Measurements from ENCODE around the gene TMEM233. TPM values are rescaled to one million over a fixed set of nuclear protein-coding genes. Genes with fewer than 3 reads are reported as not detected.

Gene TMEM233
- total and polyA plus RNA-seq, 2 experiments from 2014 or later = not detected

DNA sequence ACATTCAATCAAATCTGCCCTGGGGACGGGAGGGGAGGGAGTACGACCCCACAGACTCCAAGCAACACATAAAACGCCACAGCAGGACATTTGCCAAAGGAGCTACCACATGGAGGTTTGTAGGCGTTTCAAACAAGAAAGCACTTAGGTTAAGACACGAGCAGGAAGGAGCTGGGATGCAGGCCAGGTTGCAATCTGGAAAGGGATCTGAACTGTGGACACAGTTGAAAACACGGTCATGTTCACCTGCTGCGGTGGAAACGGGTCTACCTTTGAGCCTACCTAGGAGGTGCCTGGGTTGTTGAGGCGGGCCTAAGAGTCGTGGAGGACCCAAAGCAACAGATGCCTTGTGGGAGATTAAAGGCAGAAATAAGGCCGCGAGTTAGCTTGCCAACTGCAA, 92.8 kb downstream of the TMEM233 start:
- H3K4me1 ChIP-seq (ENCODE audit: insufficient read depth) = peaks cover 39% of the 10 kb centered on the region
- no peak overlapping the region for H3K4me2 ChIP-seq
- no peak for DNase-seq (ENCODE audit: low spot score)

DNA sequence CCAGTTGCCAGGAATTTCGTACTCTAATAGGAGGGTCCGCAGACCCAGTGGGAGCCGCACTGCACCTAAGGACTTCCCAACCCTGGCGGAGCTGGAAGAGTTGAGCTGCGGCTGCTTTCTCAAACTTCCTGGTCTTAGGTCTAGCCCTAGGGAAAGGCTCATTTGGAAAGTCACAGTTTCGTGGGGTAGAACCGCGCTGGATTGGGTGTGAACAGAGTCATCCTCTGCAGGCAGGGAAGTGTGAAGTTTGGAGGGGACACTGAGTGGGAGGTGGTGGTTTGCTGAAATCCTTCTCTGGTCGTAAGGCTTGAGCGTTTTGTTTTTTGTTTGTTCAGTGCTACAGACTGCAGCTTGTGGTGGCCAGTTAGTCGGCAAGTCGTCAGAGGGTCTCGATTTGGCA, 93.2 kb downstream of the TMEM233 start:
- peaks cover 42% of the 10 kb centered on the region for H3K4me1 ChIP-seq (ENCODE audit: insufficient read depth)
- H3K9me3 ChIP-seq (ENCODE audit: low read depth) = no peaks in the 10 kb centered on the region
- no peaks in the 10 kb centered on the region for H3K79me2 ChIP-seq
- no peaks in the 10 kb centered on the region for H3K9me2 ChIP-seq (replicated peaks; ENCODE audit: insufficient read depth)
- no peaks in the 10 kb centered on the region for H3K27me3 ChIP-seq
- 94% methylated on average over 13 of the region's 13 CpGs for WGBS (ENCODE audit: low lambda C conversion rate, missing lambda C conversion rate)
- no peak overlapping the region for H3K4me3 ChIP-seq
- H4K20me1 ChIP-seq (ENCODE audit: insufficient read depth, poor library complexity, severe bottlenecking) = no peaks in the 10 kb centered on the region
- no peak for DNase-seq (ENCODE audit: low spot score)
- H2AFZ ChIP-seq = no peak overlapping the region
- no peak overlapping the region for H3K27ac ChIP-seq
- no peak for TF ChIP-seq EZH2 (IDR thresholded peaks at IDR 0.05; ENCODE audit: borderline replicate concordance)
- no peaks in the 10 kb centered on the region for H3K36me3 ChIP-seq (replicated peaks; ENCODE audit: insufficient read depth, low read depth)
- H3K4me2 ChIP-seq = no peak overlapping the region

More for the DNA sequence above, 92.8 kb downstream of the TMEM233 start:
- Histone ChIP-seq H2AFZ (no peak overlapping the region), H3K9me3 (ENCODE audit: low read depth) (no peaks in the 10 kb centered on the region), H3K36me3 (replicated peaks; ENCODE audit: insufficient read depth, low read depth) (no peaks in the 10 kb centered on the region), H4K20me1 (ENCODE audit: insufficient read depth, poor library complexity, severe bottlenecking) (no peaks in the 10 kb centered on the region), H3K4me3 (no peak overlapping the region), H3K79me2 (no peaks in the 10 kb centered on the region), H3K27me3 (no peaks in the 10 kb centered on the region), H3K9me2 (replicated peaks; ENCODE audit: insufficient read depth) (no peaks in the 10 kb centered on the region), H3K27ac (no peak overlapping the region)
- WGBS (ENCODE audit: low lambda C conversion rate, missing lambda C conversion rate) = 90% methylated on average over 12 of the region's 12 CpGs
- no peak for TF ChIP-seq CTCF (IDR thresholded peaks at IDR 0.05; ENCODE audit: poor library complexity)
- no peak for TF ChIP-seq EZH2phosphoT487 (IDR thresholded peaks at IDR 0.05; ENCODE audit: low read depth, severe bottlenecking, unreplicated experiment)
- no peak for TF ChIP-seq EZH2 (IDR thresholded peaks at IDR 0.05; ENCODE audit: borderline replicate concordance)

GRCh38 chr12:119687406-119687805, 93.8 kb downstream of the TMEM233 start:
- TF ChIP-seq CTCF (IDR thresholded peaks at IDR 0.05; ENCODE audit: poor library complexity) (no peak), EZH2 (IDR thresholded peaks at IDR 0.05; ENCODE audit: borderline replicate concordance) (no peak), EZH2phosphoT487 (IDR thresholded peaks at IDR 0.05; ENCODE audit: low read depth, severe bottlenecking, unreplicated experiment) (no peak)
- Histone ChIP-seq H3K9me3 (ENCODE audit: low read depth) (no peaks in the 10 kb centered on the region), H3K27me3 (no peaks in the 10 kb centered on the region), H3K36me3 (replicated peaks; ENCODE audit: insufficient read depth, low read depth) (no peaks in the 10 kb centered on the region), H3K79me2 (no peaks in the 10 kb centered on the region), H3K4me2 (no peak overlapping the region), H4K20me1 (ENCODE audit: insufficient read depth, poor library complexity, severe bottlenecking) (no peaks in the 10 kb centered on the region), H3K27ac (no peak overlapping the region), H3K4me3 (no peak overlapping the region), H2AFZ (no peak overlapping the region), H3K4me1 (ENCODE audit: insufficient read depth) (peaks cover 42% of the 10 kb centered on the region), H3K9me2 (replicated peaks; ENCODE audit: insufficient read depth) (no peaks in the 10 kb centered on the region)
- DNase-seq (ENCODE audit: low spot score) = no peak
- WGBS (ENCODE audit: low lambda C conversion rate, missing lambda C conversion rate) = 85% methylated on average over 14 of the region's 14 CpGs

GRCh38 chr12:119687879-119688278, 94.3 kb downstream of the TMEM233 start:
- H3K9me3 ChIP-seq (ENCODE audit: low read depth) = no peaks in the 10 kb centered on the region
- no peak overlapping the region for H3K4me3 ChIP-seq
- H3K79me2 ChIP-seq = no peaks in the 10 kb centered on the region
- H4K20me1 ChIP-seq (ENCODE audit: insufficient read depth, poor library complexity, severe bottlenecking) = no peaks in the 10 kb centered on the region
- no peak overlapping the region for H3K4me2 ChIP-seq
- no peak overlapping the region for H3K27ac ChIP-seq
- H3K9me2 ChIP-seq (replicated peaks; ENCODE audit: insufficient read depth) = no peaks in the 10 kb centered on the region
- peaks cover 39% of the 10 kb centered on the region for H3K4me1 ChIP-seq (ENCODE audit: insufficient read depth)
- 94% methylated on average over 9 of the region's 9 CpGs for WGBS (ENCODE audit: low lambda C conversion rate, missing lambda C conversion rate)
- DNase-seq (ENCODE audit: low spot score) = no peak
- TF ChIP-seq EZH2phosphoT487 (IDR thresholded peaks at IDR 0.05; ENCODE audit: low read depth, severe bottlenecking, unreplicated experiment) (no peak), EZH2 (IDR thresholded peaks at IDR 0.05; ENCODE audit: borderline replicate concordance) (no peak), CTCF (IDR thresholded peaks at IDR 0.05; ENCODE audit: poor library complexity) (no peak)
- no peak overlapping the region for H2AFZ ChIP-seq
- no peaks in the 10 kb centered on the region for H3K36me3 ChIP-seq (replicated peaks; ENCODE audit: insufficient read depth, low read depth)
- no peaks in the 10 kb centered on the region for H3K27me3 ChIP-seq
